GM12878 (cell line): ENCODE data around the gene IL1RAP. TPM values are rescaled to one million over a fixed set of nuclear protein-coding genes. Genes with fewer than 3 reads are reported as not detected.

Source experiments
- ATAC-seq: fragments of 200-7000 bp; cut with Tn5 transposase; 3 replicates; pipeline ENCODE4 v1.9.1; 2020; ENCODE audit warnings: mild to moderate bottlenecking, moderate library complexity
- BruUV-seq: library from RNA; stranded (reverse); fragments of 400-500 nt; replicated peaks from 2 replicates; lab custom pipeline; 2021; lab: Mats Ljungman, UMichigan
- CTCF ChIA-PET: fragments of 300-600 bp; sonication (Branson Sonifier 250); formaldehyde crosslinking; extraction: SDS; loops from one replicate; lab custom pipeline; 2021; ENCODE audit warnings: inconsistent platforms; lab: Yijun Ruan, JAX
- POLR2A ChIA-PET: fragments of 350-600 bp; formaldehyde crosslinking; extraction: SDS; loops from one replicate; lab custom pipeline; 2021; ENCODE audit warnings: inconsistent platforms; lab: Charles Lee
- RAD21 ChIA-PET: fragments of 300-600 bp; sonication (Branson Sonifier 250); formaldehyde crosslinking; loops from one replicate; lab custom pipeline; 2023; ENCODE audit warnings: antibody characterized with exemption; ENCODE audit not compliant: unreplicated experiment; lab: Charles Lee
- SMC1A ChIA-PET: fragments of 300-600 bp; sonication (Branson Sonifier 250); formaldehyde crosslinking; loops from one replicate; lab custom pipeline; 2023; ENCODE audit not compliant: unreplicated experiment, uncharacterized antibody; lab: Charles Lee
- DNase-seq: peaks from one replicate; pipeline ENCODE4 v3.0.0-alpha.2; 2011; ENCODE audit warnings: low read depth, low spot score
- FAIRE-seq: peaks from 3 replicates; lab custom pipeline; 2011; peaks lifted over from hg19 to GRCh38; lab: Jason Lieb, UNC
- H2AFZ ChIP-seq: 2 replicates; pipeline ENCODE4 v1.6.0; 2011; ENCODE audit warnings: low read depth, low read length, control low read depth; ENCODE audit not compliant: control insufficient read depth
- H3K27ac ChIP-seq: 2 replicates; pipeline ENCODE4 v1.5.1; 2011; ENCODE audit warnings: control low read depth; ENCODE audit not compliant: control insufficient read depth, insufficient read depth
- H3K27me3 ChIP-seq, 2 experiments: replicated peaks in 1 of 2; 2 replicates each; pipeline versions ENCODE4 v1.6.0 to v1.6.1; 2011; ENCODE audit warnings: low read length in 1 of 2; ENCODE audit not compliant: control insufficient read depth in 2 of 2, insufficient read depth in 2 of 2
- H3K36me3 ChIP-seq, 2 experiments: 2 replicates each; pipeline ENCODE4 v1.5.1; 2011; ENCODE audit warnings: low read length in 1 of 2; ENCODE audit not compliant: control insufficient read depth in 2 of 2, insufficient read depth in 2 of 2
- H3K4me1 ChIP-seq: 2 replicates; pipeline ENCODE4 v1.6.1; 2011; ENCODE audit warnings: mild to moderate bottlenecking, low read length, moderate library complexity, mixed read lengths; ENCODE audit not compliant: control insufficient read depth, insufficient read depth
- H3K4me2 ChIP-seq: 2 replicates; pipeline ENCODE4 v1.6.0; 2011; ENCODE audit warnings: control low read depth; ENCODE audit not compliant: control insufficient read depth, insufficient read depth
- H3K4me3 ChIP-seq: fragments of 200-600 bp; sonication (generic); 2 replicates; pipeline ENCODE4 v1.5.1; 2016
- H3K79me2 ChIP-seq: 2 replicates; pipeline ENCODE4 v1.6.0; 2011; ENCODE audit warnings: low read length; ENCODE audit not compliant: control insufficient read depth, insufficient read depth
- H3K9ac ChIP-seq: 2 replicates; pipeline ENCODE4 v1.8.0; 2011; ENCODE audit warnings: low read length, control low read depth, mixed read lengths; ENCODE audit not compliant: control insufficient read depth, insufficient read depth
- H3K9me3 ChIP-seq: replicated peaks from 3 replicates; pipeline ENCODE4 v1.5.1; 2011; ENCODE audit warnings: mild to moderate bottlenecking, low read length; ENCODE audit not compliant: control insufficient read depth, insufficient read depth
- H4K20me1 ChIP-seq: 2 replicates; pipeline ENCODE4 v1.6.0; 2011; ENCODE audit not compliant: control insufficient read depth, insufficient read depth
- BACH1 ChIP-seq: fragments of 450-650 bp; IDR thresholded peaks from 2 replicates; pipeline ENCODE4 v1.6.1; 2017; ENCODE audit warnings: mild to moderate bottlenecking, borderline replicate concordance
- BCL11A ChIP-seq: IDR thresholded peaks from 2 replicates; pipeline ENCODE4 v1.6.1; 2011; ENCODE audit warnings: low read depth, low read length
- BCLAF1 ChIP-seq: fragments of 450-650 bp; IDR thresholded peaks from 2 replicates; pipeline ENCODE4 v1.6.1; 2017; ENCODE audit warnings: antibody characterized with exemption, mild to moderate bottlenecking, moderate library complexity
- DPF2 ChIP-seq: fragments of 450-650 bp; IDR thresholded peaks from 2 replicates; pipeline ENCODE4 v1.6.1; 2017; ENCODE audit warnings: mild to moderate bottlenecking
- EP300 ChIP-seq, 2 experiments: fragments of 150-350 bp in 1 of 2; IDR thresholded peaks; 2 replicates each; pipeline ENCODE4 v1.6.1; 2011 to 2012; ENCODE audit warnings: low read depth in 2 of 2, low read length in 2 of 2, borderline replicate concordance in 1 of 2, improper control_type of control experiment in 1 of 2, inconsistent platforms in 1 of 2; ENCODE audit not compliant: control insufficient read depth in 1 of 2
- LARP7 ChIP-seq: fragments of 450-650 bp; IDR thresholded peaks from 2 replicates; pipeline ENCODE4 v1.6.1; 2017; ENCODE audit warnings: mild to moderate bottlenecking
- NFXL1 ChIP-seq: fragments of 450-650 bp; IDR thresholded peaks from 2 replicates; pipeline ENCODE4 v1.6.1; 2017; ENCODE audit warnings: antibody characterized with exemption, mild to moderate bottlenecking, borderline replicate concordance
- NKRF ChIP-seq: fragments of 450-650 bp; conservative IDR thresholded peaks from 2 replicates; pipeline ENCODE4 v1.6.1; 2017; ENCODE audit warnings: mild to moderate bottlenecking, moderate library complexity
- POLR2A ChIP-seq: IDR thresholded peaks from 2 replicates; pipeline ENCODE4 v1.6.1; 2011; ENCODE audit warnings: low read depth, mild to moderate bottlenecking, low read length
- RCOR1 ChIP-seq: conservative IDR thresholded peaks from 2 replicates; pipeline ENCODE4 v1.6.1; 2012; ENCODE audit warnings: low read depth, low read length, improper control_type of control experiment
- SKIL ChIP-seq: fragments of 450-650 bp; IDR thresholded peaks from 2 replicates; pipeline ENCODE4 v1.6.1; 2017; ENCODE audit warnings: mild to moderate bottlenecking, low read depth, inconsistent platforms; ENCODE audit not compliant: poor library complexity, severe bottlenecking
- STAT1 ChIP-seq: fragments of 450-650 bp; conservative IDR thresholded peaks from 2 replicates; pipeline ENCODE4 v1.6.1; 2014; ENCODE audit warnings: antibody characterized with exemption, mild to moderate bottlenecking
- YY1 ChIP-seq: IDR thresholded peaks from 2 replicates; pipeline ENCODE4 v1.6.1; 2011; ENCODE audit warnings: low read depth, mild to moderate bottlenecking, low read length
- ZNF592 ChIP-seq: fragments of 450-650 bp; IDR thresholded peaks from 2 replicates; pipeline ENCODE4 v1.6.1; 2017; ENCODE audit warnings: mild to moderate bottlenecking, moderate library complexity
- WGBS: methylation state at CpG from one replicate; pipeline ENCODE4 v1.1.6; 2016; ENCODE audit warnings: low lambda C conversion rate; ENCODE audit not compliant: insufficient replicate concordance, insufficient coverage; ENCODE audit errors: missing lambda C conversion rate; 5-methylcytosine and 5-hydroxymethylcytosine counted together
- in situ Hi-C: fragments of 300-500 bp; cut with MboI; formaldehyde crosslinking; loops from 9 replicates; pipeline ENCODE4 v1.14.3; 2018; ENCODE audit warnings: mixed read lengths
- intact Hi-C: fragments of 100-400 bp; cut with micrococcal nuclease; formaldehyde crosslinking; loops from one replicate; pipeline ENCODE4 v1.14.2; 2022; ENCODE audit not compliant: unreplicated experiment
- polyA plus RNA-seq, 11 experiments: library from polyadenylated mRNA; depleted of rRNA in 4 of 11; unstranded in 6 of 11; stranded (reverse) in 5 of 11; fragments of >200 nt; fragmentation: Nextera tagmentation in 4 of 11; fragmentation: Illumina TruSeq in 1 of 11; extraction: Ambion mirVana in 4 of 11; extraction: Trizol in 1 of 11; gene quantifications; 1 replicate in 1 of 11; 2 replicates in 10 of 11; pipeline versions ENCODE4 v1.2.1 to v1.2.3, GENCODE V29; 2011 to 2016; ENCODE audit warnings: inconsistent platforms in 2 of 11, missing spikeins in 2 of 11, low read depth in 1 of 11
- total RNA-seq, 4 experiments: library from RNA; depleted of rRNA in 3 of 4; stranded (reverse); fragments of >200 nt in 3 of 4; fragmentation: Illumina TruSeq in 1 of 4; extraction: Trizol in 1 of 4; gene quantifications; 2 replicates each; pipeline versions ENCODE4 v1.2.1 to v1.2.3, GENCODE V29; 2013 to 2021

The IL1RAP gene
- total and polyA plus RNA-seq, 10 of the 15 experiments (the other 5 are each of a cell fraction or from before 2014, with no cell fraction given) = 0.17 to 1.0 (median 0.44) TPM; not detected in 1

GRCh38 chr3:190481779-190482178 is 32.1 kb upstream of the IL1RAP start:
- H3K27ac ChIP-seq = no peak overlapping the region
- 75% methylated on average over 2 of the region's 2 CpGs for WGBS
- H3K4me1 ChIP-seq = no peaks in the 10 kb centered on the region
- ChIA-PET RAD21 (no interaction called here), SMC1A (no interaction called here), POLR2A (no interaction called here), CTCF (interaction anchor here (0.7 kb wide), 1 partner anchor 18 kb away, joined by 3 read pairs; no protein-coding TSS in a partner anchor)
- H3K9ac ChIP-seq = no peak overlapping the region
- H2AFZ ChIP-seq = no peak overlapping the region
- ATAC-seq (no peak), FAIRE-seq (no peak), DNase-seq (no peak)
- no peaks in the 10 kb centered on the region for H3K9me3 ChIP-seq
- no peaks in the 10 kb centered on the region for H3K27me3 ChIP-seq
- intact Hi-C loops = no loop called here
- no peak overlapping the region for H3K4me2 ChIP-seq
- no peaks in the 10 kb centered on the region for H3K79me2 ChIP-seq
- H3K36me3 ChIP-seq = no peaks in the 10 kb centered on the region
- no TSS peak for BruUV-seq
- H3K4me3 ChIP-seq = no peak overlapping the region
- H4K20me1 ChIP-seq = no peaks in the 10 kb centered on the region
- in situ Hi-C loops = no loop called here
- TF ChIP-seq EP300 (IDR thresholded peaks at IDR 0.05; ENCODE audit: borderline replicate concordance in 1 of 2, control insufficient read depth in 1 of 2, low read depth in 2 of 2, low read length in 2 of 2) (no peak), BACH1 (no peak), YY1 (no peak), BCLAF1 (no peak), ZNF592 (no peak), SKIL (no peak), BCL11A (no peak), DPF2 (no peak), RCOR1 (no peak), STAT1 (no peak), POLR2A (no peak), LARP7 (no peak), NKRF (no peak), NFXL1 (no peak)
